ENCODE data around the gene EPS8L1.

EPS8L1 gene

GRCh38 chr19:55079400-55080038 lies 3.9 kb downstream of the EPS8L1 start:
- peaks cover 18 to 29% (median 26%) of the 10 kb centered on the region in 11 experiments for H3K27me3 ChIP-seq
- H3K4me2 ChIP-seq, result peak overlapping the region; percentile 92 to 100 (median 96)
- TF ChIP-seq Cebpa-rat (IDR thresholded peaks at IDR 0.05), result no peak
- H3K36me3 ChIP-seq, result no peaks in the 10 kb centered on the region
- peak overlapping the region in 4 of 11 experiments; percentile 27 to 88 (median 85); a peak in 4 of 22 replicates for H3K27ac ChIP-seq
- peak overlapping the region in 7 of 11 experiments; percentile 16 to 74 (median 54); a peak in 8 of 22 replicates for H3K9ac ChIP-seq
- peaks cover 17 to 45% (median 34%) of the 10 kb centered on the region in 10 experiments for H3K4me1 ChIP-seq
- peaks cover 0 to 11% (median 0%) of the 10 kb centered on the region in 11 experiments; a peak in 11 of 22 replicates for H3K9me3 ChIP-seq (replicated peaks in 1 of 11)
- H4K20me1 ChIP-seq, result peaks cover 0 to 14% (median 4%) of the 10 kb centered on the region in 11 experiments; a peak in 10 of 22 replicates
- peak overlapping the region in 4 of 10 experiments; percentile 2 to 80 (median 49); a peak in 9 of 20 replicates for H3K4me3 ChIP-seq

DNA sequence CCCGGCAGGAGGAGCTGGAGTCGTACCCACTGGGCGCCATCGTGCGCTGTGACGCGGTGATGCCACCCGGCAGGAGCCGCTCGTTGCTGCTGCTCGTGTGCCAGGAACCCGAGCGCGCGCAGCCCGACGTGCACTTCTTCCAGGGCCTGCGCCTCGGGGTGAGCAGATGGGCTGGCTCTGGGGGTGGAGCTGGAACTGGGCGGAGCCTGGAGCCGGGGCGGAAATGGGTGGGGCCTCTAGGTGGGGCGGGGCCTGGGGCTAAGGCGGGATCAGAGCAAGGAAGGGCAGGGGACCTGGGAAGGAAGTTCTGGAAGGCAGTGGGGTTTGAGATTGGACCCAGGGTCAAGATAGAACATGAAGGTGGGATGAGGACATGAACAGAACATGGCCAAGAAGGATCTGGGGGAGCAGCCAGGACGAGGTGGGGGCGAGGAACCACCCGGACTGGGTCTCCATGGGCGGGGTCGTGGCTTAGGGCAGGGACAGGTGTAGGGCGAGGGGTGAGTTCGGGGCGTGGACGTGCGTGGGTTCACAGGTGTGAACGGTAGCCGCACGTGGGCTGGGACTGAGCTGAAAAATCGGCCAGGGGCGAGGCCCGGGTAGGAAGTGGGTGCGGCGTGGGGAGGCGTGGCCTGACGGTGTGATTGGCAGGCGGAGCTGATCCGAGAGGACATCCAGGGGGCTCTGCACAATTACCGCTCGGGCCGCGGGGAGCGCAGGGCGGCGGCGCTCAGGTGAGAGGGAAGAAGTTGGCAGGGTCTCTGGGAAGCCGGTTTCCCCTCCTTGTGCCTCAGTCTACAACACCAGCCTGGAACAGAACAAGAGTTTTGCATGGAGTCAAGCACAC lies 4.7 kb downstream of the EPS8L1 start:
- Histone ChIP-seq H3K4me1 (peaks cover 10 to 38% (median 29%) of the 10 kb centered on the region in 10 experiments), H3K27me3 (peaks cover 20 to 38% (median 34%) of the 10 kb centered on the region in 11 experiments), H3K9ac (peak overlapping the region; percentile 59 to 79 (median 74); a peak in 21 of 22 replicates), H3K4me2 (peak overlapping the region; percentile 92 to 100 (median 96)), H3K27ac (peak overlapping the region in 10 of 11 experiments; percentile 50 to 88 (median 80); a peak in 20 of 22 replicates), H4K20me1 (peaks cover 0 to 22% (median 10%) of the 10 kb centered on the region in 11 experiments; a peak in 13 of 22 replicates), H3K4me3 (peak overlapping the region; percentile 61 to 80 (median 67)), H3K9me3 (replicated peaks in 1 of 11) (peaks cover 0 to 11% (median 0%) of the 10 kb centered on the region in 11 experiments; a peak in 11 of 22 replicates), H3K36me3 (no peaks in the 10 kb centered on the region)
- TF ChIP-seq Cebpa-rat (IDR thresholded peaks at IDR 0.05), result no peak

- Histone ChIP-seq H3K4me2 (peak overlapping the region; percentile 92 to 100 (median 96)), H4K20me1 (peaks cover 6 to 30% (median 18%) of the 10 kb centered on the region in 11 experiments; a peak in 20 of 22 replicates), H3K4me1 (peaks cover 4 to 30% (median 29%) of the 10 kb centered on the region in 10 experiments; a peak in 19 of 20 replicates), H3K27ac (peak overlapping the region in 10 of 11 experiments; percentile 36 to 88 (median 80); a peak in 19 of 22 replicates), H3K36me3 (no peaks in the 10 kb centered on the region), H3K27me3 (peaks cover 28 to 46% (median 43%) of the 10 kb centered on the region in 11 experiments), H3K9ac (peak overlapping the region; percentile 59 to 79 (median 74)), H3K4me3 (peak overlapping the region; percentile 61 to 80 (median 67)), H3K9me3 (replicated peaks in 1 of 11) (peaks cover 0 to 11% (median 0%) of the 10 kb centered on the region in 11 experiments; a peak in 11 of 22 replicates)
- TF ChIP-seq Cebpa-rat (IDR thresholded peaks at IDR 0.05), result no peak
Measured at GRCh38 chr19:55080968-55081769, 5.5 kb downstream of the EPS8L1 start.

- TF ChIP-seq Cebpa-rat (IDR thresholded peaks at IDR 0.05), result no peak
- no peak overlapping the region for H3K27ac ChIP-seq
- H4K20me1 ChIP-seq, result peaks cover 8 to 36% (median 23%) of the 10 kb centered on the region in 11 experiments; a peak in 21 of 22 replicates
- H3K9ac ChIP-seq, result peak overlapping the region in 1 of 11 experiments; percentile 42; a peak in 1 of 22 replicates
- peak overlapping the region; percentile 92 to 100 (median 96) for H3K4me2 ChIP-seq
- H3K36me3 ChIP-seq, result no peaks in the 10 kb centered on the region
- H3K9me3 ChIP-seq (replicated peaks in 1 of 11), result peaks cover 0 to 11% (median 0%) of the 10 kb centered on the region in 11 experiments; a peak in 11 of 22 replicates
- peak overlapping the region; percentile 20 to 80 (median 67); a peak in 18 of 20 replicates for H3K4me3 ChIP-seq
- peaks cover 5 to 35% (median 29%) of the 10 kb centered on the region in 10 experiments for H3K4me1 ChIP-seq
- H3K27me3 ChIP-seq, result peaks cover 34 to 51% (median 48%) of the 10 kb centered on the region in 11 experiments
Measured at GRCh38 chr19:55081770-55082019, 6.0 kb downstream of the EPS8L1 start.

DNA sequence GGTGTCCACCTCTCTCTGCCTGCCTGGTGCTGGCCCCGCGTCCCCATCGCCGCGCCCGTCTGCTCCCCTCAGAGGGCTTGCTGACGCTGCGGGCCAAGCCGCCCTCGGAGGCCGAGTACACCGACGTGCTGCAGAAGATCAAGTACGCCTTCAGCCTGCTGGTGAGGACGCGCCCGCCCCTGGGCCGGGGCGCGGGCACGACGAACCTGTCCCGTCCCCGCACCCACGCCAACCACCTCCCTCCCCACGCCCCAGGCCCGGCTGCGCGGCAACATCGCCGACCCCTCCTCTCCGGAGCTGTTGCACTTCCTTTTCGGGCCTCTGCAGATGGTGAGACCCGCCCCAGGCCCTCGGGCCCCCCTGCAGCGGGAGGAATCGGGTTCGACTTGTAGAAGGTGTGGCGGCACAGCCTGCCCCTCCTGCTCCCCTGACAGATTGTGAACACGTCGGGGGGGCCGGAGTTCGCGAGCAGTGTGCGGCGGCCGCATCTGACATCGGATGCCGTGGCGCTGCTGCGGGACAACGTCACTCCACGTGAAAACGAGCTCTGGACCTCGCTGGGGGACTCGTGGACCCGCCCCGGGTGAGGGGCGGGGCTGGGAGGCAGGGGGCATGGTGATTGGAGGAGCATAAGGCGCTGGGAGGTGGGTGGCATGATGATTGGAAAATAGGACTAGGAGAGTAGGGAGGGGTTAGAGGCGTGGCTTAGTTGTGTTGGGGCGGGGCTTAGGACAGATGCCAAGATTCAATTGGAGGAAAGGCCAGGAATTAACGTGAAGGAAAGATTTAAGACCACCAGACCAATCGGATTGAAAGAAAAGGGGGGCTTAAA lies 6.6 kb downstream of the EPS8L1 start:
- TF ChIP-seq Cebpa-rat (IDR thresholded peaks at IDR 0.05), result no peak
- Histone ChIP-seq H3K27ac (no peak overlapping the region), H3K9me3 (replicated peaks in 1 of 11) (peaks cover 0 to 11% (median 0%) of the 10 kb centered on the region in 11 experiments; a peak in 11 of 22 replicates), H3K36me3 (peaks cover 0 to 2% (median 0%) of the 10 kb centered on the region in 11 experiments; a peak in 1 of 22 replicates), H3K4me2 (peak overlapping the region; percentile 92 to 100 (median 96)), H3K9ac (peak overlapping the region in 1 of 11 experiments; percentile 42; a peak in 1 of 22 replicates), H4K20me1 (peaks cover 13 to 41% (median 28%) of the 10 kb centered on the region in 11 experiments; a peak in 21 of 22 replicates), H3K4me3 (peak overlapping the region; percentile 20 to 80 (median 67); a peak in 15 of 20 replicates), H3K4me1 (peaks cover 11 to 41% (median 35%) of the 10 kb centered on the region in 10 experiments), H3K27me3 (peaks cover 39 to 57% (median 53%) of the 10 kb centered on the region in 11 experiments)

DNA sequence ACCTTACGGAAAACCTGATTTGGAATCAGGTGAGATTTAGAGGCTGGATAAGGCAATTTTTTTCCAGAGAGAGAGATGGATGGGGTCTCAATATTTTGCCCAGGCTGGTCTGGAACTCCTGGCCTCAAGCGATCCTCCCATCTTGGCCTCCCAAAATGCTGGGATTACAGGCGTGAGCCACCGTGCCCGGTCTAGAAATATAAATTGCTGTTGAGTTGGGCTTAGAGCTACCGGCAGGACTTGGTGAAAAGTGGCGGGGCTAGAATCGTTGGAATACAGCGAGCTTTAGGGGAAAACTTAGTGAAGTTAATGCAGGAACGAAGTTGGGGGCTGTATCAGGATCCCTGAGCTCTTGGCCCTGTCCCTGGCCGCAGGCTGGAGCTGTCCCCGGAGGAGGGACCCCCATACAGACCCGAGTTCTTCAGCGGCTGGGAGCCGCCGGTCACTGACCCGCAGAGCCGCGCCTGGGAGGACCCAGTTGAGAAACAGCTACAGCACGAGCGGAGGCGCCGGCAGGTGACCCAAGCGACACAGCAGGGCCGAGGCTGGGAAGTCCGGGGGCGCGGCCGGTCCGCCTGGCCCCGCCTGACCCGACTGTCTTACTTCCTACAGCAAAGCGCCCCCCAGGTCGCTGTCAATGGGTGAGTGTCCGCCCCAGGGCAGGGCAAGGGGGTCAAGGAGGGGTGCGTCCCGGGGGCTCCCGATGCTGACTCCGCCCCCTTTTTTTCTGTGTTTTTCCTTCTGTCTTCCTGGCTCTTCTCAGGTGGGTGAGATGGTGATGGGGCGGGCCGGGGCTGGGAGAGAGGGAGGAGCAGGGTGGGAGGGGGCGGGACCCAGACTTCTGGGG lies 7.6 kb downstream of the EPS8L1 start:
- H3K36me3 ChIP-seq, result peaks cover 0 to 11% (median 0%) of the 10 kb centered on the region in 11 experiments; a peak in 8 of 22 replicates
- peaks cover 49 to 67% (median 63%) of the 10 kb centered on the region in 11 experiments for H3K27me3 ChIP-seq
- peaks cover 0 to 11% (median 0%) of the 10 kb centered on the region in 11 experiments; a peak in 11 of 22 replicates for H3K9me3 ChIP-seq (replicated peaks in 1 of 11)
- TF ChIP-seq Cebpa-rat (IDR thresholded peaks at IDR 0.05), result no peak
- no peak overlapping the region for H3K4me3 ChIP-seq
- H3K27ac ChIP-seq, result no peak overlapping the region
- H3K4me2 ChIP-seq, result no peak overlapping the region
- H3K4me1 ChIP-seq, result peaks cover 21 to 51% (median 45%) of the 10 kb centered on the region in 10 experiments
- H4K20me1 ChIP-seq, result peaks cover 23 to 51% (median 38%) of the 10 kb centered on the region in 11 experiments
- H3K9ac ChIP-seq, result no peak overlapping the region

Measured in BLaER1 treated with 17β-estradiol and CSF1 and Interleukin-3, amounts not matched to agents 10 nM and 100 nM (cell line).